Gastroesophageal sphincter (tissue), 3 donors: ENCODE results near the gene PUS3.

Experiments used
- POLR2AphosphoS5 ChIP-seq: sonication (generic); formaldehyde crosslinking; IDR thresholded peaks from one replicate; pipeline ENCODE4 v1.6.1; 2017; ENCODE audit warnings: antibody characterized with exemption
- TF ChIP-seq, protein P1 (sequence below), 4 experiments: fragments of 200-600 bp in 2 of 4; fragments of 450-650 bp in 2 of 4; sonication (generic) in 1 of 4; IDR thresholded peaks; one replicate each; pipeline ENCODE4 v1.5.1; 2017 to 2019; ENCODE audit warnings: antibody characterized with exemption in 4 of 4, mild to moderate bottlenecking in 2 of 4, moderate library complexity in 2 of 4

DNA sequence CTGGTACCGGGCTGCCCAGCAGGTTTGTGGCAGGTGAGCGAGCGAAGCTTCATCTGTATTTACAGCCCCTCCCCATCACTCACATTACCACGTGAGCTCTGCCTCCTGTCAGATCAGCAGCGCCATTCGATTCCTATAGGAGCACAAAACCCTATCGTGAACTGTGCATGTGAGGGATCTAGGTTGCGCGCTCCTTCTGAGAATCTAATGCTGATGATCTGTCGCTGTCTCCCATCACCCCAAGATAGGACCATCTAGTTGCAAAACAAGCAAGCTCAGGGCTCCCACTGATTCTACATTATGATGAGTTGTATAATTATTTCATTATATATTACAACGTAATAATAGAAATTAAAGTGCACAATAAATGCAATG lies 27.1 kb upstream of the PUS3 start:
- TF ChIP-seq, protein P1, sequence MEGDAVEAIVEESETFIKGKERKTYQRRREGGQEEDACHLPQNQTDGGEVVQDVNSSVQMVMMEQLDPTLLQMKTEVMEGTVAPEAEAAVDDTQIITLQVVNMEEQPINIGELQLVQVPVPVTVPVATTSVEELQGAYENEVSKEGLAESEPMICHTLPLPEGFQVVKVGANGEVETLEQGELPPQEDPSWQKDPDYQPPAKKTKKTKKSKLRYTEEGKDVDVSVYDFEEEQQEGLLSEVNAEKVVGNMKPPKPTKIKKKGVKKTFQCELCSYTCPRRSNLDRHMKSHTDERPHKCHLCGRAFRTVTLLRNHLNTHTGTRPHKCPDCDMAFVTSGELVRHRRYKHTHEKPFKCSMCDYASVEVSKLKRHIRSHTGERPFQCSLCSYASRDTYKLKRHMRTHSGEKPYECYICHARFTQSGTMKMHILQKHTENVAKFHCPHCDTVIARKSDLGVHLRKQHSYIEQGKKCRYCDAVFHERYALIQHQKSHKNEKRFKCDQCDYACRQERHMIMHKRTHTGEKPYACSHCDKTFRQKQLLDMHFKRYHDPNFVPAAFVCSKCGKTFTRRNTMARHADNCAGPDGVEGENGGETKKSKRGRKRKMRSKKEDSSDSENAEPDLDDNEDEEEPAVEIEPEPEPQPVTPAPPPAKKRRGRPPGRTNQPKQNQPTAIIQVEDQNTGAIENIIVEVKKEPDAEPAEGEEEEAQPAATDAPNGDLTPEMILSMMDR (IDR thresholded peaks at IDR 0.05) = no peak
- TF ChIP-seq POLR2AphosphoS5 = no peak
